Stimulated activated effector memory CD8-positive, alpha-beta T cell treated with anti-CD3 and anti-CD28 coated beads, Interleukin-12 subunit alpha, Interleukin-12 subunit beta, amount 100 ng/mL, for 72 hours (primary cell): ENCODE data around the gene VPS26B.
"Not testable (repeated sequence)": the region's sequence is repeated elsewhere in the genome, so short reads cannot be mapped to it uniquely, and the experiment has no call there.

Experiments used
- ATAC-seq: fragments of 150-1000 bp; cut with Tn5 transposase; 2 replicates; pipeline ENCODE4 v1.10.0; 2021
- DNase-seq, 2 donors: peaks; one replicate each; pipeline ENCODE4 v3.0.0; 2021 to 2022; ENCODE audit warnings: low spot score in 2 of 2
- H3K27ac Mint-ChIP-seq: one replicate; pipeline ENCODE4 v1.8.0; 2022; ENCODE audit warnings: mild to moderate bottlenecking, mixed read lengths
- H3K36me3 Mint-ChIP-seq: one replicate; pipeline ENCODE4 v1.8.0; 2022; ENCODE audit warnings: mild to moderate bottlenecking, mixed read lengths
- H3K4me1 Mint-ChIP-seq: one replicate; pipeline ENCODE4 v1.8.0; 2022; ENCODE audit warnings: mixed read lengths
- H3K4me3 Mint-ChIP-seq: one replicate; pipeline ENCODE4 v1.8.0; 2022; ENCODE audit warnings: mild to moderate bottlenecking, mixed read lengths
- H3K9me3 Mint-ChIP-seq: one replicate; pipeline ENCODE4 v1.8.0; 2022; ENCODE audit warnings: mixed read lengths

The VPS26B gene

GRCh38 chr11:134276396-134277182 is 52.1 kb downstream of the VPS26B start:
- H3K27ac Mint-ChIP-seq: peak overlapping the region; percentile 85

GRCh38 chr11:134277183-134278001 is 52.9 kb downstream of the VPS26B start:
- no peaks in the 10 kb centered on the region for H3K9me3 Mint-ChIP-seq
- H3K27ac Mint-ChIP-seq: peak overlapping the region; percentile 61
- ATAC-seq (no peak), DNase-seq (no peak)
- H3K4me3 Mint-ChIP-seq: peak overlapping the region; percentile 92
- H3K4me1 Mint-ChIP-seq: peaks cover 18% of the 10 kb centered on the region
- H3K36me3 Mint-ChIP-seq: no peaks in the 10 kb centered on the region

More at GRCh38 chr11:134276396-134277182, 52.1 kb downstream of the VPS26B start:
- Mint-ChIP-seq H3K36me3 (no peaks in the 10 kb centered on the region), H3K4me1 (peaks cover 18% of the 10 kb centered on the region), H3K9me3 (no peaks in the 10 kb centered on the region), H3K4me3 (peak overlapping the region; percentile 92)
- DNase-seq (peak in 1 of 2 donors; percentile 51), ATAC-seq (peak; percentile 45)

GRCh38 chr11:134278356-134278755 is 53.9 kb downstream of the VPS26B start:
- H3K27ac Mint-ChIP-seq: no peak overlapping the region
- no peak for ATAC-seq
- peaks cover 13% of the 10 kb centered on the region for H3K4me1 Mint-ChIP-seq
- peak in 1 of 2 donors; percentile 42 for DNase-seq
- no peaks in the 10 kb centered on the region for H3K36me3 Mint-ChIP-seq
- H3K4me3 Mint-ChIP-seq: no peak overlapping the region
- H3K9me3 Mint-ChIP-seq: no peaks in the 10 kb centered on the region

GRCh38 chr11:134281635-134282034 is 57.2 kb downstream of the VPS26B start:
- peak; percentile 31 for ATAC-seq
- not testable (repeated sequence) for H3K27ac Mint-ChIP-seq, H3K4me3 Mint-ChIP-seq, H3K9me3 Mint-ChIP-seq, H3K4me1 Mint-ChIP-seq, H3K36me3 Mint-ChIP-seq
- peak in 1 of 2 donors; percentile 38 for DNase-seq

- H3K36me3 Mint-ChIP-seq: no peaks in the 10 kb centered on the region
- H3K4me1 Mint-ChIP-seq: peaks cover under 1% of the 10 kb centered on the region
- peak in 1 of 2 donors; percentile 38 for DNase-seq
- H3K27ac Mint-ChIP-seq: no peak overlapping the region
- no peak for ATAC-seq
- no peak overlapping the region for H3K4me3 Mint-ChIP-seq
- H3K9me3 Mint-ChIP-seq: no peaks in the 10 kb centered on the region
These were observed 57.9 kb downstream of the VPS26B start for GRCh38 chr11:134282121-134283045.

- no peaks in the 10 kb centered on the region for H3K9me3 Mint-ChIP-seq
- no peak overlapping the region for H3K27ac Mint-ChIP-seq
- ATAC-seq: no peak
- H3K36me3 Mint-ChIP-seq: no peaks in the 10 kb centered on the region
- no peaks in the 10 kb centered on the region for H3K4me1 Mint-ChIP-seq
- DNase-seq: peak in 1 of 2 donors; percentile 32
- H3K4me3 Mint-ChIP-seq: no peak overlapping the region
These were observed 59.2 kb downstream of the VPS26B start for GRCh38 chr11:134283461-134284230.

GRCh38 chr11:134284349-134284748 is 59.9 kb downstream of the VPS26B start:
- not testable (repeated sequence) for H3K27ac Mint-ChIP-seq, H3K4me1 Mint-ChIP-seq, H3K9me3 Mint-ChIP-seq, ATAC-seq, H3K4me3 Mint-ChIP-seq, H3K36me3 Mint-ChIP-seq, DNase-seq

GRCh38 chr11:134287561-134287960 is 63.1 kb downstream of the VPS26B start:
- no peak overlapping the region for H3K4me3 Mint-ChIP-seq

GRCh38 chr11:134288486-134288885 is 64.0 kb downstream of the VPS26B start:
- H3K9me3 Mint-ChIP-seq: no peaks in the 10 kb centered on the region
- no peaks in the 10 kb centered on the region for H3K36me3 Mint-ChIP-seq
- H3K4me1 Mint-ChIP-seq: no peaks in the 10 kb centered on the region
- no peak for ATAC-seq
- no peak overlapping the region for H3K4me3 Mint-ChIP-seq
- H3K27ac Mint-ChIP-seq: no peak overlapping the region
- DNase-seq: no peak

More at GRCh38 chr11:134287561-134287960, 63.1 kb downstream of the VPS26B start:
- no peak for DNase-seq
- no peaks in the 10 kb centered on the region for H3K9me3 Mint-ChIP-seq
- no peak overlapping the region for H3K27ac Mint-ChIP-seq
- no peaks in the 10 kb centered on the region for H3K36me3 Mint-ChIP-seq
- no peak for ATAC-seq
- H3K4me1 Mint-ChIP-seq: no peaks in the 10 kb centered on the region

- H3K9me3 Mint-ChIP-seq: no peaks in the 10 kb centered on the region
- DNase-seq (no peak), ATAC-seq (no peak)
- no peaks in the 10 kb centered on the region for H3K36me3 Mint-ChIP-seq
- H3K4me3 Mint-ChIP-seq: no peak overlapping the region
- peaks cover under 1% of the 10 kb centered on the region for H3K4me1 Mint-ChIP-seq
- H3K27ac Mint-ChIP-seq: no peak overlapping the region
These were observed 64.7 kb downstream of the VPS26B start for GRCh38 chr11:134289167-134289566.

GRCh38 chr11:134289789-134290188 is 65.3 kb downstream of the VPS26B start:
- ATAC-seq (no peak), DNase-seq (no peak)
- Mint-ChIP-seq H3K36me3 (peaks cover 4% of the 10 kb centered on the region), H3K4me1 (peaks cover 7% of the 10 kb centered on the region), H3K4me3 (no peak overlapping the region), H3K9me3 (no peaks in the 10 kb centered on the region), H3K27ac (no peak overlapping the region)

GRCh38 chr11:134290646-134291045 is 66.2 kb downstream of the VPS26B start:
- H3K9me3 Mint-ChIP-seq: no peaks in the 10 kb centered on the region
- DNase-seq: no peak
- no peak overlapping the region for H3K4me3 Mint-ChIP-seq
- peaks cover 4% of the 10 kb centered on the region for H3K36me3 Mint-ChIP-seq
- no peak overlapping the region for H3K27ac Mint-ChIP-seq
- ATAC-seq: no peak
- peaks cover 7% of the 10 kb centered on the region for H3K4me1 Mint-ChIP-seq

- no peak overlapping the region for H3K27ac Mint-ChIP-seq
- DNase-seq (no peak), ATAC-seq (no peak)
- H3K9me3 Mint-ChIP-seq: no peaks in the 10 kb centered on the region
- H3K4me3 Mint-ChIP-seq: no peak overlapping the region
- H3K36me3 Mint-ChIP-seq: peaks cover 4% of the 10 kb centered on the region
- H3K4me1 Mint-ChIP-seq: peaks cover 7% of the 10 kb centered on the region
These were observed 66.7 kb downstream of the VPS26B start for GRCh38 chr11:134291196-134291595.

- Mint-ChIP-seq H3K4me3 (no peak overlapping the region), H3K9me3 (no peaks in the 10 kb centered on the region), H3K36me3 (peaks cover 4% of the 10 kb centered on the region), H3K27ac (no peak overlapping the region), H3K4me1 (peaks cover 7% of the 10 kb centered on the region)
- ATAC-seq (no peak), DNase-seq (no peak)
These were observed 68.2 kb downstream of the VPS26B start for GRCh38 chr11:134292661-134293060.
